Smooth muscle cell of the brain vasculature (primary cell): ENCODE data around the gene RIMBP2.

Source experiments
- DNase-seq: peaks from one replicate; pipeline ENCODE4 v3.0.0-alpha.2; 2012; ENCODE audit warnings: low read depth, low spot score

Gene RIMBP2

DNA sequence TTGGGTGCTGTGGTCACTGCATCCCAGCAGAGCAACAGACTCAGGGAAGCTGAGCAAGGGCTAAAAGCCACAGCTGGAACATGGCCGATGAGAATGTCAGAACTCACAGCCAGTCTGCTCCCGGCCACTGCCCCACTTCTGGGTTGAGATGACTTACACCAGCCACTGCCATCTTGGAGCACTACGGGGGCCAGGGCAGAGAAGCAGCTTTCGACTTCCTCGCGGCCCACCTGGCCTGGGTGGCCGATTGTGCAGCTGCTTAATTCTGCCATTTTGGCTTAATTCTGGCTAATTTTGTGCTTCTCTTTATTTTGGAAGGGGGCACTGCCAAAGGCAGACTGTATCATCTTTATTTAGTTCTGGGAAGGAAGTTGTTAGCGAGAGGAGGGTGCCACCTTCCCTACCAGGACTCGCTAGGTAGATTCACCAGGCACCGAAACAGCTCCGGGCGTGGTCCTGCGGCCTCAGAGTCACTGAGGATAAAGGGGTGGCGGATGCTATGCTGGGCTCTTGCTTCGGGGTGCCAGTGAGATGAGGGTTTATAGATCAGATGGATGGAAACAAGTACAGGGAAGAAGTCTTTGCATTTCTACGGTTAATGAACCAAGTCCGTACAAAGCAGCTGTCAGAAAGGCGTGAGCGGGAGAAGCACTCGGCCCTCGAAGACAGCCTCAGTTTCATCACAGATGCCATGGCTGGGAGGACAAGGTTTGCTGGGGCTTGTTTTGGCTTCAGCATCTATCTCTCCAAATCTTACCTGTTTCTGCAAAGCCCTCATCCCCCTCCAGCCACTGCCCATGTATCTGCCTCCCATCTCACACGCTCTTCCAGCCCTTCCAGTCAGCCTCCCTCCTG is 230.6 kb downstream of the RIMBP2 start:
- no peak for DNase-seq

DNA sequence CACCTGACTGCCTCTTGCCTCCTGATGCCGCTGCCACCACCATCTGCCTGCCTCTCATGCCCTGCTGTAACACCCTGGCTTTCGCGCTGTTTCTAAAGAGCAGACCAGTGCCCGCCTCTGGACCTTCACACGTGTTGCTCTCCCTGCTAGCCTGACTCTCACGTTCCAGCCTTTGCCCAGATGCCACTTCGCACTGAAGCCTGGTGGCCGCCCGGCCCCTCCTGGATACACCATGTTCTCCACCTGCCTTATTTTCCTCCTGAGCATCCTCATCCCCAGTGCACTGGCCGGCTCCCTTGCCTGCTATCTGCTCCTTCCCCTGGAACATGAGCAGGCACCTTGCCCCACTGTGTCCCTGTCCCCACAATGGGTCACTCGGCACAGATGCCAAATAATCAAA is 231.9 kb downstream of the RIMBP2 start:
- no peak for DNase-seq

DNA sequence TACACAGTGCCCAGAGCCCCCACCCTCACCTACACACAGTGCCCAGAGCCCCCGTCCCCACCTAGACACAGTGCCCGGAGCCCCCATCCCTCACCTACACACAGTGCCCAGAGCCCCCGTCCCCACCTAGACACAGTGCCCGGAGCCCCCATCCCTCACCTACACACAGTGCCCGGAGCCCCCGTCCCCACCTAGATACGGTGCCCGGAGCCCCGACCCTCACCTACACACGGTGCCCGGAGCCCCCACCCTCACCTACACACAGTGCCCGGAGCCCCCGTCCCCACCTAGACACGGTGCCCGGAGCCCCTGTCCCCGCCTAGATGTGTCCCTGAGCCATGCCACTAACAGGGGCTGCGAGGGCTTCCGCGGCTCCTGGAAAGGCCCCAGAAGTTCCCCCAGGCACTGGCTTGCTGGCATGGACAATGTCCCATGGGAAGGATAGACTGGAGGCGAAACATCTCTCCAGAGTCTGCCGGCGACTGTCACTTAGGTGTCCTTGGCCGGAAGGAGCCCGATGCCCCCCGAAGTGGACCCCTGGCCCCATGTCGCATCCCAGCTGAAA is 232.4 kb downstream of the RIMBP2 start:
- DNase-seq: no peak

DNA sequence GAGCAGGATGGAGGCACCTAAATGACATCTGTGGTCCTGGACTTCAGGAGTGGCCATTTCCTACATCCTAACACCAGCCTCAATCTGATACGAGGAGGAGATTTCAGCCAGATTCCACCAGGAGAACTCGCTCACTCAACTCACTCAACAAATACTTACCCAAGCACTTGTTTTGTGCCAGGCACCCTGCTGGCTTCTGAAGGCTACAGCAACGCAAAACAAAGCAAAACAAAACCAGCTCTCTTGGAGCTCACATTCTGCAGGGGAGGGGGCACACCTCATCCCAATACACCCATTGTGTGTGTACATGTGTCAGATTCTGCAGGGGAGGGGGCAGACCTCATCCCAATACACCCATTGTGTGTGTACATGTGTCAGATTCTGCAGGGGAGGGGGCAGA is 233.7 kb downstream of the RIMBP2 start:
- no peak for DNase-seq

DNA sequence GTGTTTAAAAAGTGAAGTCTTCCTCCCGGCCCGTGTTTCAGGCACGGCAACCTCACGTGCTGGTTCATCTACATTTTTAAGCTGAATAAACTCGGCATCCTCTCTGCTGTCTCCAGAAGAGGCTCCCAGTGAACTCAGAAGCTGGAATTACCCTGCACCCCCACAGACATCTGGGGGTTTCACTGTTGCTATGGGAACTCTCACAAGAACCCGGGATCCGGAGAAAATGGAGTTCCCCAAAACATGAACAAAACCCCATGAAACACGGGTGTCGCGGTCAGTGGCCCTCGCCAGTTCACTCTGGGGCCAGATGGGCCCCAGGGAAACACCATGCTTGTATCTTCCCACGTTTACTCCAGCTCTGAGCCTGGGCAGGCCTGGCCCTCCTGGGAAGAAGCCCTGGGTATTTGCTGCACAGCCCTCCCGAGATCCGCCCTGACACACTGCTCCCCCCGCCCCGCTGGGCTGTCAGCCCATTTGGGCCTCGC is 234.7 kb downstream of the RIMBP2 start:
- no peak for DNase-seq

DNA sequence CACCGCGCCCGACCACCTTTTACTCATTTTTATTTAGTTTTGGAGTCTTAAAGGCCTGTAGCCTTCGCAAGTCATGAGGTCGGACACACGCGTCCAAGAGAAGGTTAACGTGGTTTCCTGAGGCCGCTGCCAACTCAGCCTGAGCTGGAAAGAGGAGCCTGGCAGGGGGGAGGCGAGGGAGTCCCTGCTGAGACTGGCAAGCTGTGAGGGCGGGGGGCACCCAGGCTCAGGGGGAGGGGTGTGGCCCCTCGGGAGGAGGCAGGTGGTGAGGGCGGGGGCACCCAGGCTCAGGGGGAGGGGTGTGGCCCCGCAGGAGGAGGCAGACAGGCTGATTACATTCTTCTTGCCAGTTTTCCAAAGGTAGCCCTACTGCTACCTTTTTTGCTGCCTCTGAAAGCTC is 235.2 kb downstream of the RIMBP2 start:
- DNase-seq: no peak

DNA sequence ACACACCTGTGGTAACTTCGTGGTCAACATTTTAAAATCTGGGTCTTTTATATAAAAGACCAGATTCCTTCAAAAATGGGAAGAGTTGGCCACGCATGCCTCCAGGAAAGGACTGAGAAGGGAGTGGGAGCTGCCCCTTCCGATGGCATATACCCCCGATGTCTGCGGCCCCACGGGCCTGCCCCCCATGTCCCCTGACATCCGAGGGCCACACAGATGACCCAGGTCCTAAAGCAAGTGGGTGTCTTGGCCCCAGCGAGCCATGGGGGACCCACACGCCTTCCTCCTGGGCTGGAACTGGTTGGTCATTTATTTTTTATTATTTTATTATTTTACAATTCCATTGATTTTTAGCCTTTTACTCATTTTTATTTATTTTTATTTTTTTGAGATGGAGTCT is 235.9 kb downstream of the RIMBP2 start:
- DNase-seq: no peak

DNA sequence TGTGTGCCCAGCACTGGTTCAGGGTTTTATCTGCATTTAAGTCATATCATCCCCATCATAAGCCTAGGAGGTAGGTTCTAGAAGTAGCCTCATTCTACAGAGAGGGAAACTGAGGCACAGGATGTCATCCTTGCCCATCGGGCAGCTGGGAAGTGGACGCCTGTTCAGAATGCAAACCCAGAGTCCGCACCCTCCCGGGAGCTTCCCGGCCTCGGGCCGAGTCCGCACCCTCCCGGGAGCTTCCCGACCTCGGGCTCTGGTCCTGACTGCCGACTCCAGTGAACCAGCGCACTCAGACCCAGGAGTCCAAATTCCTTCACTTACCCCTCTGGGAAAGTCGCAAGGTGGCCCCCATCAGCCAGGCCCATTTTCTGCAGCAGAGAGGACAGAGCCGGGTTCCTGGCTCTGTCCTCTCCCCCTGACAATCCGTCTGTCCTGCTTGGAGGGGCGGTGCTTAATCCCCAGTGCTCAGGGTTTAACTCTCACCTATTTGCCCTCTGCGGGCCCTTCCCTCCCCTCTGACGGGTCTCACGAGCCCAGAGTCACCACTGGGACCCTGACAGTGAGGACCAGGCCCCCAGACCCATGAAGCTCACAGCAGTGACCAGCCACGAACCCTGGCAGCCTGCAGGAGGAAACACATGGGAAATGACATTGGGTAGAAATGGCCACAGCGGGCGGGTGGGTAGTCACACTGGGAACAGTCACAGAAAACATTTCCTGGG is 236.5 kb downstream of the RIMBP2 start:
- no peak for DNase-seq

DNA sequence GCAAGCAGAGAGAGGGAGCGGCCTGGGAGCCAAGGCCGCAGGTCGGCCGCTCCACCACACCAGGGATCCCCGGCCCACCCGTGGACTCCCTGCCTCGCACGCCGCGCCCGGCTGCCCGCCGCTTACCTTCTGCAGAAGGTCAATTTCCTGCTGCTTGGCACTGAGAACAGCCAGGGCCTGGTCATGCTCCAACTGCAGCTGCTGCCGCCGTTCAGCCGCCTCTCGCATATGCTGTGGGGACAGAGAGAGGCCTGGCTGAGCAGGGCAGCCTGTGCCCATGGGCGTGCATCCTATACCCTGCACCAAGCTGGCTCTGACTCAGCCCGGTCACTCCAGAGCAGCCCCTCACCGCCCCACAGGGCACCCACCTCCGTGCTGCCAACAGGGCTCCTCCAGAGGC is 237.3 kb downstream of the RIMBP2 start:
- DNase-seq: no peak

DNA sequence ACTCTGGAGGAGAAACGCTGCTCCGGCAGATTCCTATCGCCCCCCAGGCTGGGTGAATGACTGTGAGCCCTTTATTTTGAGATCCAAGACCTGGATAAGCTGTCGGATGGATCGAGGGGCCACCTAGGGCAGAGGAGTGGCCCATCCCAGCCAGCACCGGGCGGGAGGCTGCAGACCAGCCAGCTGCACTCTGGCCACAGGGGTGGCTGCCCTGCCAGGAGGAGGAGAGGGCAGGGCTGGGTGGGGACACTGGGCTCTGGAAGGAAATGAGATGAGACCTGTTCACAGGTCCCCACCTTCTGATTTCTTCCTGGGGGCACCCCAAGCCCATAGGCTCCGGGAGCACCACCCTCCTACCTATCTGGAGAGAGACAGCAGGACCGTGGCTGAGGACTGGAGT is 238.4 kb downstream of the RIMBP2 start:
- DNase-seq: no peak

DNA sequence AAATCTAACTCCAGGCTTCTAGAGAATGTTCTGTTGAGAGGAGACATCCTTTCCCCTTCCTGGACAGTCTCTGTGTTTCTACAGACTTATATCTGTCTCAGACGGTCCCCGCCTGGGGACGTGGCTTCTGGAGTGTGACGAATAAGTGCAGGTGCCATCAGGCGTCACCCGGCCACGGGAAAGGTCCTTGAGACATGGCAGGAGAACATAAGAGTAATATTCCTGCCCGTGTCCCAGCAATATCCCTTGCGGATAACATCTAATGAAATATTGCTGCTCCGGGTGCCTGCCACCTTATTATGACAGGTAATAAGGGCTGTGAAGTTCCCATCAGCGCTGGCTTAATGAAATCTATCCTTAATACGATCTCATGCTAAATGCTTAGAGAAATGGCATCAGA is 238.8 kb downstream of the RIMBP2 start:
- DNase-seq: no peak

DNA sequence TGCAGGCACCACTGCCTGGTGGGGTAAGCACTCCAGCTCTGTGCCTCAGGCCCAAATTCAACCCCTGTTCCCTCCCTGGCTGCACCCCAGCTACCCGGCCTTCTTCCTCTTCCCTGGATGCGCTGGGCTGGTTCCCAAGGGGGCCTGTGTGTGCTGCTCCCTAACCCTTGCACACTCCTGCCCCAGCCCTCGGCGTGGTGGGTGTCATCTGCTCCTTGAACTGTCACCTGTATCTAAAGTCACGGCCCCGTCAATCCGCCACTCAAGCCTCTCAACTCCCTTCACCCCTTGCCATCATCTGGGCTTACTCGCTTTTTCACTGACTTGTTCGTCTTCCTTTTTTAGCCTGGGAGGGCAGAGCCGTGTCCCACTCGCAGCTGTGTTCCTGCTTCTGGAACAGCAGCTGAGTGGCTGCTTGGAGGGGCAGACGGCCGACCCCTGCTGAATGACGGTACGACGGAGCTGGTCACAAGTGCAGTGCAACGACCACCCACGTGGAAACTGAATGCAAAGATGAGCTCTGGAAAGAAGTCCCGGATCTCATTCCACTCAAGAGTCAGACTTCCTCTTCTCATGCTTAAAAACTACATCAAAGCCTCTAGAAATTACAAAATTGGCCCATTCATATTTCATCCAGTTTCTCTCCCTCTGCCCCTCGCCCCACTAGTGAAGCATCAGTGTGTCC is 239.5 kb downstream of the RIMBP2 start:
- no peak for DNase-seq

DNA sequence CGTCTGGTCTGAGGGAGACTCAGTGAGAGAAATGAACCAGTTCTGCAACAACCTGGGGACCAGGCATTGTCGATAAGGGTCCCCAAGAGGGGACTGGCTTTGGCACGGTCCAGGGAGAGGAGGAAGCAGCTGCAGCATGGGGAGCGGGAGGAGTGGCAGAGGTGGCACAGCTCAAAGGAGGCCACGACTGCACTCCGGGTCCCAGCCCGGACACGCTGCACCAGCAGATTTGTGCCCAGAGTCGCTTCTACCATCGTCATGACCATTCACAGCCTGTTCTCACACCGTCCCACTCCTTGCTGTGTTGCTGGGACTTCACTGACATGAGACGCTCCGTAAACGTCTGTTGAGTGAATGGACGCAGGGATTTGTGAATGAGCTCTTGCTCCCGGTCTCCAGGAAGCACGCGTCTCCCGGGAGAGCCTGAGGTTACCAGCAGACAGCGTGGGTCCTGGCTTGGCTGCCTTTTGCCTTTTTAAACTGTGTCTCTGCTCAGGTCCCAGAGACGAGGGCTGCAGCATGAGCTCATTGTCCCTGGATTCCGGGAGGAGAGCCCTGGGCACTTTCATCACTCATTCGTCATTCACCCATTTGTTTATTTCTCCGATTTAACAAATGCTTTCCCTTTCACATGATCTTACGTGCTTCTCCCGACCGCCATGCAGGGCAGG is 241.4 kb downstream of the RIMBP2 start:
- no peak for DNase-seq

DNA sequence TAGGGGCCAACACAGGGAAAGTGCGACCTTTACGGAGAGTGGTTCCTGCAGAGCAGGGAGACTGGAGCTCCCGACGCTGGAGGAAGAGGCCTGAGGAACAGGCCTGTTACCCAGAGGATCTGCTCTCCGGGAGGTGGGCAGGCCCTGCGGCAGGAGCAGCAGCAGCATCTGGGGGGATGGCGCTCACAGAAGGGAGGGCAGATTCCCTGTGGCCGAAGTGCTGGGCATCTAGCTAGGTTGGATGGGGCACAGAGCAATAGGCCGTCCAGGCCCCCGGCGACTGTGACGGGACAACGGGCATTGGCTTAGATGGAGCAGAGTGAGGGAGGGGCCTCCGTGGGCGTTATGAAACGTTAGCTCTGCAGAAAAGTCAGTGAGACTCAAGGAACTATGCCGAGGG is 242.8 kb downstream of the RIMBP2 start:
- DNase-seq: no peak

DNA sequence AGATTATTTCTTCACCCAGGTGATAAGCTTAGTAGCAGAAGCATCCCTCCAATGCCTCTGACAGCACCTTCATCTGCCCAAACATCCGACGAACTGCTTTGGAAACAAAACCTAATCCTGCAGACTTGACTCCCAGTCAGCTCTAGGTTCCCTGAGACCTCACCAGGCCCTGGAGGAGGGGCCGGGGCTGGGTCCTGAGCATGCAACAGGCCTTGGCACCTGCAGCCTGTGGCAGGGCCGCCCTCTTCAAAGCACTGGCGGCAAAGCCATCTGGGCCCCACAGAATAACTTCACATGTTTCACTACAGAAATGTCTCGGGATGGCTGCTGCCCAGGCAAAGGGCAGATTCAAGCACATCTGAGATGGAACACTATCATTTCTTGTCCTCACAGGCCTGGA is 245.1 kb downstream of the RIMBP2 start:
- no peak for DNase-seq

DNA sequence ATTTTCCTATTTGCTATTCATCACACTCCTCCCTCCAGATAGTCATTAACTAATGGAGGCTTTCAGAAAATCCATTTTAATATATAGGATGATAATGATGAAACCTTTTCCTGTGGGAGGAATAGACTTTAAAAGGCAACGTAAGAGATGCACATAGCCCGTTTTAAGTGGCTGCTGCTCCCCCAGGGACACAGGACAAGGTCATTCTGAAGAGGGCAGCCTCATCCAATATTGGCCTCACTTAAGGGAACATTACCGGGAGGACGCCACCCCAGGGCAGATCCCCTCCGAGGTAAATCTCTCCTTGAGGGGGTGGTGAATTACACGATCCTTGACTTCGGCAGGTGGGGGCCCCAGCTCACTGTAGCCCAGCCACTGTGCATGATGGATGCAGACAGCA is 246.5 kb downstream of the RIMBP2 start:
- no peak for DNase-seq

DNA sequence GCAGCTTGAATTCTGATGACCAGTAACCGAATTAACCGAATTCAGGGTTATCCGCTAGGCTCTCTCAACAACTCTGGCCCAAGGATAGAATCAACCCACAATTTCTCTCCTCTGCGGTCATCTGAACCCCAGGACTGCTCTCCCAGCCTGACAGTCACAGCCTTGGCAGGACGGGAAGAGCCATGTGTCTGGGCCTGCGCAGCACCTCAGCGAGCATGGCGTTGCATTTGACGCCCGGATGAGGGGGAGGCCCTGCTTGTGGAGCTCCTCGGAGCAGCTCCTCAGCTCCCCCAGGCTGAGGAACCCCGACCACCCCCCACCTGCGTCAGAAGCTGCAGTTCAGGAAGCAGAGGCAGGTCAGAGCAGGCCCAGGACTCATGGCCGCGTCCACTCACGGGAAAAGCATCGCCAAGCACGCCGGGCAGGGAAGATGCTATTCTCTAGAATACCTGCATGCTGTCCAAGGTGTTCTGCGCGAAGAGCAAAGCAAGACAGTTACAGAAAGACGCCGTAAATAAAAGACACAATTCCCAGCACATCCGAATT is 247.3 kb downstream of the RIMBP2 start:
- DNase-seq: no peak

DNA sequence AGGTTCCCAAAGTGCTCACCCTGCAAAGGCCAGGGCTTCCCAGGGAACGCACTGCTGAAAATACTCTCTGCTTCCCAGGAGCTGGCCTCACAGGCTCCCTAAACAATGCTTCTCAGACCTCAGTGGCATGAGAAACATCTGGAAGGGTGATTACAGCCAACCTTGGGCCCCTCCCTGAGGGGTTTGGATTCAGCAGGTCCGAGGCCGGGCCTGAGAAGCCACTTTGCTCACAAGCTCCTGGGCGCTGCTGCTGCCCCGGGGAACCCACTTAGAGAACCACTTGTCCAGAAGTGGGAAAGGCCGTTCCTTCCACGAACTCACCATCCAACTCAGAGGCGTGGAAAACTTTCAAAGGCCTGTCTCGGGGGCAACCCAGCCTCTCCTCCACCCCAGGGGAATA is 247.9 kb downstream of the RIMBP2 start:
- no peak for DNase-seq

DNA sequence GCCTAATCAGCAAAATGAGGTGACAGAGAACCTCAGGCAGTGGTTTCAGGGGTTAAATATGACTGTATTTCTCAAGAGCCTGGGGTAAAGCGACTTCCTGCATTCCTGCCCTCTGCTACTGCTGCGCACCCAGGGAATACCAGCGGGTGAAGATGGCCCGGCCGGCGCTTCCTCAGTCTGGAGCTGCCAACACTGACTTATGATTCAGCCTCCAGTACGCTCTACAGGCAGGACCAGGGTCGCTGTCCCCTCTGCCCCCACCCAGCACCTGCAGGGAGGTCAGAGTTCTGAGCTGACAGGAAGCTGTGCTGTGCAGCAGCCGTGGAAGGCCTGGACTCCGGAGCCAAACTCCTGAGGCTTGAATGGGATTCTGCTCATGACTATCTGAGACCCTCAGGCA is 250.5 kb downstream of the RIMBP2 start:
- no peak for DNase-seq

DNA sequence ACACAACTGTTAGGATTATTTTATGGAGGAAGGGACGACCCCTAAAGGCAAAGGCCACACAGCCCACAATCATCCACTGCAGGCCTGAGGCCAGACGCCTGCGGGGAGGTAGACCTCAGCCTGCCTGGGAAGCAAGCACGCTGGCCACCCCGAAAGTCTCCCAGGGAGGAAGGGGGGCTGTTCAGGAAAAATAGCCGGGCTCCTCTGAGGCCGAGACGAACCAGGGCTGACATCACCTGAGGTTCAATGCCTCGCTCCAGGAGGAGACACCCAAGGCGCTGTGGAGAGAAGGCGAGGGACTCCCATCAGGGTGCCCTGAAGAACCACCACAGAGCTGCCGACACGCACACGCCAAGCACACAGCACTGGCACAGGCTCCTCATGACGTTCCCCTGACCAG is 251.1 kb downstream of the RIMBP2 start:
- no peak for DNase-seq
